ENCODE results near the gene EHD4.

The EHD4 gene

GRCh38 chr15:41884458-41884857 is 87.9 kb downstream of the EHD4 start:
- in situ Hi-C loops (cut with MboI; ENCODE audit: low sequenced_read_pairs) = no loop called here

GRCh38 chr15:41883484-41883825 is 88.9 kb downstream of the EHD4 start:
- in situ Hi-C loops (cut with MboI; ENCODE audit: low sequenced_read_pairs) = no loop called here

- in situ Hi-C loops (cut with MboI; ENCODE audit: low sequenced_read_pairs) = no loop called here
Measured at GRCh38 chr15:41882689-41883483, 89.5 kb downstream of the EHD4 start.

- in situ Hi-C loops (cut with MboI; ENCODE audit: low sequenced_read_pairs) = no loop called here
Measured at GRCh38 chr15:41881920-41882688, 90.3 kb downstream of the EHD4 start.

- in situ Hi-C loops (cut with MboI; ENCODE audit: low sequenced_read_pairs) = no loop called here
Measured at GRCh38 chr15:41881550-41881919, 90.8 kb downstream of the EHD4 start.

- in situ Hi-C loops (cut with MboI; ENCODE audit: low sequenced_read_pairs) = no loop called here
Measured at GRCh38 chr15:41881086-41881485, 91.3 kb downstream of the EHD4 start.

GRCh38 chr15:41880156-41880877 is 92.0 kb downstream of the EHD4 start:
- in situ Hi-C loops (cut with MboI; ENCODE audit: low sequenced_read_pairs) = no loop called here

- in situ Hi-C loops (cut with MboI; ENCODE audit: low sequenced_read_pairs) = no loop called here
Measured at GRCh38 chr15:41879321-41879845, 93.0 kb downstream of the EHD4 start.

GRCh38 chr15:41878355-41878699 is 94.0 kb downstream of the EHD4 start:
- in situ Hi-C loops (cut with MboI; ENCODE audit: low sequenced_read_pairs) = no loop called here

- in situ Hi-C loops (cut with MboI; ENCODE audit: low sequenced_read_pairs) = no loop called here
Measured at GRCh38 chr15:41877631-41878354, 94.6 kb downstream of the EHD4 start.

GRCh38 chr15:41876689-41877088 is 95.7 kb downstream of the EHD4 start:
- in situ Hi-C loops (cut with MboI; ENCODE audit: low sequenced_read_pairs) = no loop called here

GRCh38 chr15:41876007-41876406 is 96.3 kb downstream of the EHD4 start:
- in situ Hi-C loops (cut with MboI; ENCODE audit: low sequenced_read_pairs) = no loop called here

- in situ Hi-C loops (cut with MboI; ENCODE audit: low sequenced_read_pairs) = no loop called here
Measured at GRCh38 chr15:41874736-41875135, 97.6 kb downstream of the EHD4 start.

- in situ Hi-C loops (cut with MboI; ENCODE audit: low sequenced_read_pairs) = no loop called here
Measured at GRCh38 chr15:41873711-41874110, 98.6 kb downstream of the EHD4 start.

GRCh38 chr15:41872166-41872747 is 100.1 kb downstream of the EHD4 start:
- in situ Hi-C loops (cut with MboI; ENCODE audit: low sequenced_read_pairs) = no loop called here

GRCh38 chr15:41871175-41871905 is 101.0 kb downstream of the EHD4 start:
- in situ Hi-C loops (cut with MboI; ENCODE audit: low sequenced_read_pairs) = no loop called here

GRCh38 chr15:41870689-41871081 is 101.7 kb downstream of the EHD4 start:
- in situ Hi-C loops (cut with MboI; ENCODE audit: low sequenced_read_pairs) = no loop called here

- in situ Hi-C loops (cut with MboI; ENCODE audit: low sequenced_read_pairs) = no loop called here
Measured at GRCh38 chr15:41869770-41870688, 102.3 kb downstream of the EHD4 start.

GRCh38 chr15:41868321-41868720 is 104.0 kb downstream of the EHD4 start:
- in situ Hi-C loops (cut with MboI; ENCODE audit: low sequenced_read_pairs) = no loop called here
